HuH-7 (cell line): ENCODE measurements around the gene PROX1.
"Not testable (repeated sequence)": the region's sequence is repeated elsewhere in the genome, so short reads cannot be mapped to it uniquely, and the experiment has no call there.

Experiments used
- DNase-seq: peaks from one replicate; pipeline ENCODE4 v3.0.0; 2011; ENCODE audit warnings: low spot score

PROX1 gene

GRCh38 chr1:214072426-214073157 lies 84.8 kb downstream of the PROX1 start:
- no peak for DNase-seq

GRCh38 chr1:214074477-214074876 lies 86.7 kb downstream of the PROX1 start:
- DNase-seq: no peak

DNA sequence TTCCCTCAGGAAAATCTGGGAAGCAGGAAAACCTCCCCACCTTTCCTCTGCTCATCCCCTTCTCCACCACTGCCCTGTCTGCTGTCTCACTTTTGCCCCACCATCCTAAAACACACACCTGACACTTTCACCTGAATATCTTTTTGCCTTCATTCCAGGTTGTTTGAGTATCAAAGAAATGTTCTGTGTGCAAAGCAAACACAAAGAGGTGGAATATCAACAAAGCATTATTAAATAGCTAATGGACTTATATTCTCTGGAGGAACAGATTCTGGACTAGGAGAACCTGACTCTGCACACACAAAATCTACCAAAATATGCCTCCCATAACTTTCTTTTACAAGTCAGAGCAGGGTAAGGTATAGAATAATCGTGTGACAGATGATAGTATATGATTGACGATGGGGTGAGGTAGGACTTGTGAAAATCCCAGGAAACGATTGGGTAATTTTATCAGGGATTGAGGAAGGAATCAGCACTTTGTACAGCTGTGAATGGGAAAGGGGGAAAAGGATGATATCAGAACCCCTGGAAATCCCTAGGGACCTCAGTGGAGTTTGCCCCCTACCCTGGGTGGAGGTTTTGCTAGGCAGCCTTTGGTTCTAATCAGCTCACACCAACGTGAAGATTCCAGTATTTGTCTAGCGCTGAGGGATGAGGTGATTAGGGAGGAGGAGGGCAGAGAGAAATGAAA lies 87.7 kb downstream of the PROX1 start:
- peak; percentile 32 for DNase-seq

DNA sequence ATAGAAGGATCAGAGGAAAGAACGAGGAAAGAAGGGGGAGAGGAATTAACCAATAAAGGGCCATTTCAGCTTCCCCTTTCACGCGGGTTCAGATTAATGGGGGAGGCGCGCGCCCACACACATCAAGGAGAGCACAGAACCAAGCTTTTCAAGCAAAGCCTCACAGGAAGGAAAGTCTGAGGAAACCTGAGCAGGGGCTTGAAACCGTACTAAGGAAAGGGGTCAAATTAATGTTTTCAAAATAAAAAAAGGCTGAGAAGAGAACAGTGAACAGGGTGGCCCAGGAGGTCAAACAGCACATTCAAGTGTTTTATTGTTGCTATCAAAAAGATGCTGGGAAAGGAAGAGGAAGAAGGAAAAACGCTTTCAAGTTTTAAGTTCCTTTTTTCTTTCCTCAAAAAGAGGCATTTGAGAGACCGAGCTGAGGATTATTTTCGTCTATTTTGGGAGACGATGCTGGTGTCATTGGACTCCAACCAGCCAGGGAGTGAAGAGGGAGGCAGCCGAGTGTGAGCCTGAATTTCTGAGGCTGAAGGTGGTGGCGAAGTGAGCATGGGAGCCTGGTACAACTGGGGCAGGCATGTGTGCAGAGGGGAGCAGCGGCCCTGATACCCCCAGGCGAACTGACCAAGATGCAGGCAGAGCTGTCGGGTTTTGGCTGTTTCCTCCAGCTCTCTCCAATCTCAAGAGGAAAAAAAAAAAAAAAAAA lies 88.4 kb downstream of the PROX1 start:
- DNase-seq: no peak

- no peak for DNase-seq
These were observed 88.9 kb downstream of the PROX1 start for GRCh38 chr1:214076708-214077065.

GRCh38 chr1:214078950-214079349 lies 91.2 kb downstream of the PROX1 start:
- no peak for DNase-seq

DNA sequence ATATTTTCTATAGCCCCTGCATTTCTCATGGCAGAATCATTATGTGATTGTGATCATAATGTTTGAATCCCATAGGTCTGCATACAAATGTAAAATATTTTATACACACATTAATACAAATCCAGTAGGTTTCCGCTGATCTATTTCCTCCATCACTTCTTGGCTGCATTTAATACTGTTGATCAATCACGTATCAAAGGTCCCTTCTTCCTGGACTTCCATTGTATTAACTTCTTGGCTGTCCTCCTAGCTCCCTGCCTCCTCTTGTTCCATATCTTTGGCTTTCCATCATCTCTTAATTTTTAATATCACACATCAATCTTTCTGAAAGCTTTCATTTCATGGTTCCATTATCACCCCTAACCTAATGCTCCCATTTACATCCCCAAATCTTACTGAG lies 97.6 kb downstream of the PROX1 start:
- no peak for DNase-seq

GRCh38 chr1:214086945-214087344 lies 99.2 kb downstream of the PROX1 start:
- DNase-seq: no peak

DNA sequence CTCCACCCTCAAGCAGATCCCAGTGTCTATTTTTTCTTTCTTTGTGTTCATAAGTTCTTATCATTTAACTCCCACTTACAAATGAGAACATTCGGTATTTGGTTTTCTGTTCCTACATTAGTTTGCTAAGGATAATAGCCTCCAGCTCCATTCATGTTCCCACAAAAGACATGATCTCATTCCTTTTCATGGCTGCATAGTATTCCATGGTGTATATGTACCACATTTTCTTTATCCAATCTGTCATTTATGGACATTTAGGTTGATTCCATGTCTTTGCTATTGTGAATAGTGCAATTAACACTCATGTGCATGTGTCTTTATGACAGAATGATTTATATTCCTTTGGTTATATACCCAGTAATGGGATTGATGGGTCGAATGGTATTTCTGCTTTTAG lies 101.2 kb downstream of the PROX1 start:
- not testable (repeated sequence) for DNase-seq
